Neural progenitor cell (in vitro differentiated cells): ENCODE results near the gene NCKAP5. TPM values are rescaled to one million over a fixed set of nuclear protein-coding genes. Genes with fewer than 3 reads are reported as not detected.

Experiments
- DNase-seq: peaks from one replicate; pipeline ENCODE4 v3.0.0-alpha.2; 2016; ENCODE audit warnings: low spot score
- H2AFZ ChIP-seq: fragments of 200-600 bp; sonication (generic); replicated peaks from 2 replicates; pipeline ENCODE4 v1.6.1; 2016; ENCODE audit warnings: antibody characterized with exemption
- H3F3A ChIP-seq: fragments of 200-600 bp; sonication (generic); 2 replicates; pipeline ENCODE4 v1.6.1; 2016; ENCODE audit warnings: antibody characterized with exemption, low read depth
- H3K27ac ChIP-seq: fragments of 200-600 bp; sonication (generic); 2 replicates; pipeline ENCODE4 v1.5.1; 2016; ENCODE audit warnings: mild to moderate bottlenecking
- H3K27me3 ChIP-seq: fragments of 200-600 bp; sonication (generic); 2 replicates; pipeline ENCODE4 v1.6.1; 2016; ENCODE audit warnings: mild to moderate bottlenecking, moderate library complexity
- H3K36me3 ChIP-seq: fragments of 200-600 bp; sonication (generic); 2 replicates; pipeline ENCODE4 v1.5.1; 2016
- H3K4me1 ChIP-seq: fragments of 200-600 bp; sonication (generic); 2 replicates; pipeline ENCODE4 v1.6.1; 2016; ENCODE audit warnings: mixed run types
- H3K4me2 ChIP-seq: fragments of 200-600 bp; sonication (generic); 2 replicates; pipeline ENCODE4 v1.6.1; 2016
- H3K4me3 ChIP-seq: fragments of 200-600 bp; sonication (generic); 2 replicates; pipeline ENCODE4 v1.5.1; 2016
- H3K79me2 ChIP-seq: fragments of 200-600 bp; sonication (generic); 2 replicates; pipeline ENCODE4 v1.6.1; 2016; ENCODE audit warnings: low read depth
- H3K9ac ChIP-seq: fragments of 200-600 bp; sonication (generic); 2 replicates; pipeline ENCODE4 v1.6.1; 2016
- H3K9me3 ChIP-seq: fragments of 200-600 bp; sonication (generic); 2 replicates; pipeline ENCODE4 v1.5.1; 2016; ENCODE audit warnings: low read depth
- H4K20me1 ChIP-seq: fragments of 200-600 bp; sonication (generic); 2 replicates; pipeline ENCODE4 v1.6.1; 2016; ENCODE audit warnings: low read depth
- H3K27ac Mint-ChIP-seq: 3 replicates; pipeline ENCODE4 v1.8.0; 2021; ENCODE audit warnings: mixed read lengths
- H3K27me3 Mint-ChIP-seq: 2 replicates; pipeline ENCODE4 v1.8.0; 2022; ENCODE audit warnings: low read depth, mild to moderate bottlenecking, inconsistent platforms, moderate library complexity, mixed read lengths; ENCODE audit not compliant: insufficient read depth
- H3K36me3 Mint-ChIP-seq: 3 replicates; pipeline ENCODE4 v1.8.0; 2021; ENCODE audit warnings: mixed read lengths
- H3K4me1 Mint-ChIP-seq: 3 replicates; pipeline ENCODE4 v1.8.0; 2021; ENCODE audit warnings: mixed read lengths
- H3K4me3 Mint-ChIP-seq: 3 replicates; pipeline ENCODE4 v1.8.0; 2021; ENCODE audit warnings: mild to moderate bottlenecking, moderate library complexity, mixed read lengths
- H3K9me3 Mint-ChIP-seq: 3 replicates; pipeline ENCODE4 v1.8.0; 2020; ENCODE audit warnings: mixed read lengths
- EZH2 ChIP-seq: fragments of 200-600 bp; sonication (generic); IDR thresholded peaks from 2 replicates; pipeline ENCODE4 v1.6.1; 2017; ENCODE audit warnings: antibody characterized with exemption, mild to moderate bottlenecking, moderate library complexity
- EZH2phosphoT487 ChIP-seq: fragments of 200-600 bp; sonication (generic); IDR thresholded peaks from 2 replicates; pipeline ENCODE4 v1.6.1; 2017; ENCODE audit warnings: antibody characterized with exemption
- total RNA-seq: library from RNA; depleted of rRNA; stranded (reverse); fragments of >200 nt; gene quantifications from 2 replicates; pipeline ENCODE4 v1.2.3, GENCODE V29; 2015; ENCODE audit warnings: low replicate concordance
- TF ChIP-seq, protein P1 (sequence below): fragments of 200-600 bp; sonication (generic); IDR thresholded peaks from 2 replicates; pipeline ENCODE4 v1.5.1; 2017; ENCODE audit warnings: antibody characterized with exemption, mild to moderate bottlenecking

Gene NCKAP5
- total RNA-seq, 1 donor from 2014 or later = 0.47 TPM

GRCh38 chr2:133158024-133158423 lies 410.2 kb downstream of the NCKAP5 start:
- no peaks in the 10 kb centered on the region for H3K9me3 ChIP-seq
- H3K27ac ChIP-seq = no peak overlapping the region
- no peaks in the 10 kb centered on the region for H4K20me1 ChIP-seq
- H3F3A ChIP-seq = no peaks in the 10 kb centered on the region
- no peaks in the 10 kb centered on the region for H3K79me2 ChIP-seq
- H3K4me3 Mint-ChIP-seq = no peak overlapping the region
- no peak overlapping the region for H2AFZ ChIP-seq
- H3K36me3 Mint-ChIP-seq = peaks cover 17% of the 10 kb centered on the region
- no peak overlapping the region for H3K4me3 ChIP-seq
- H3K9me3 Mint-ChIP-seq = peaks cover 17% of the 10 kb centered on the region
- no peak overlapping the region for H3K9ac ChIP-seq
- no peak for DNase-seq
- H3K27me3 ChIP-seq = no peaks in the 10 kb centered on the region
- H3K27ac Mint-ChIP-seq = no peak overlapping the region
- peaks cover 4% of the 10 kb centered on the region for H3K27me3 Mint-ChIP-seq
- no peak for TF ChIP-seq EZH2phosphoT487
- TF ChIP-seq, protein P1, sequence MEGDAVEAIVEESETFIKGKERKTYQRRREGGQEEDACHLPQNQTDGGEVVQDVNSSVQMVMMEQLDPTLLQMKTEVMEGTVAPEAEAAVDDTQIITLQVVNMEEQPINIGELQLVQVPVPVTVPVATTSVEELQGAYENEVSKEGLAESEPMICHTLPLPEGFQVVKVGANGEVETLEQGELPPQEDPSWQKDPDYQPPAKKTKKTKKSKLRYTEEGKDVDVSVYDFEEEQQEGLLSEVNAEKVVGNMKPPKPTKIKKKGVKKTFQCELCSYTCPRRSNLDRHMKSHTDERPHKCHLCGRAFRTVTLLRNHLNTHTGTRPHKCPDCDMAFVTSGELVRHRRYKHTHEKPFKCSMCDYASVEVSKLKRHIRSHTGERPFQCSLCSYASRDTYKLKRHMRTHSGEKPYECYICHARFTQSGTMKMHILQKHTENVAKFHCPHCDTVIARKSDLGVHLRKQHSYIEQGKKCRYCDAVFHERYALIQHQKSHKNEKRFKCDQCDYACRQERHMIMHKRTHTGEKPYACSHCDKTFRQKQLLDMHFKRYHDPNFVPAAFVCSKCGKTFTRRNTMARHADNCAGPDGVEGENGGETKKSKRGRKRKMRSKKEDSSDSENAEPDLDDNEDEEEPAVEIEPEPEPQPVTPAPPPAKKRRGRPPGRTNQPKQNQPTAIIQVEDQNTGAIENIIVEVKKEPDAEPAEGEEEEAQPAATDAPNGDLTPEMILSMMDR = no peak
- no peak for TF ChIP-seq EZH2
- H3K4me2 ChIP-seq = no peak overlapping the region
- H3K4me1 ChIP-seq = no peaks in the 10 kb centered on the region
- no peaks in the 10 kb centered on the region for H3K4me1 Mint-ChIP-seq
- no peaks in the 10 kb centered on the region for H3K36me3 ChIP-seq

- Mint-ChIP-seq H3K27ac (no peak overlapping the region), H3K36me3 (peaks cover 15% of the 10 kb centered on the region), H3K27me3 (peaks cover 4% of the 10 kb centered on the region), H3K9me3 (peaks cover 20% of the 10 kb centered on the region), H3K4me1 (no peaks in the 10 kb centered on the region), H3K4me3 (no peak overlapping the region)
- Histone ChIP-seq H3K9ac (no peak overlapping the region), H3K4me2 (no peak overlapping the region), H3K36me3 (no peaks in the 10 kb centered on the region), H2AFZ (no peak overlapping the region), H3K9me3 (no peaks in the 10 kb centered on the region), H3F3A (no peaks in the 10 kb centered on the region), H3K27ac (no peak overlapping the region), H3K79me2 (no peaks in the 10 kb centered on the region), H3K4me1 (no peaks in the 10 kb centered on the region), H4K20me1 (no peaks in the 10 kb centered on the region), H3K27me3 (no peaks in the 10 kb centered on the region), H3K4me3 (no peak overlapping the region)
- no peak for DNase-seq
- TF ChIP-seq, protein P1 = no peak
- TF ChIP-seq EZH2 (no peak), EZH2phosphoT487 (no peak)
Observed at GRCh38 chr2:133157141-133157540, 411.1 kb downstream of the NCKAP5 start.

GRCh38 chr2:133152801-133153200 lies 415.5 kb downstream of the NCKAP5 start:
- H3K4me2 ChIP-seq = no peak overlapping the region
- no peaks in the 10 kb centered on the region for H3K4me1 Mint-ChIP-seq
- H4K20me1 ChIP-seq = no peaks in the 10 kb centered on the region
- no peak overlapping the region for H2AFZ ChIP-seq
- no peaks in the 10 kb centered on the region for H3K79me2 ChIP-seq
- no peaks in the 10 kb centered on the region for H3K27me3 ChIP-seq
- H3K9me3 ChIP-seq = no peaks in the 10 kb centered on the region
- no peaks in the 10 kb centered on the region for H3K4me1 ChIP-seq
- H3K27me3 Mint-ChIP-seq = peaks cover 4% of the 10 kb centered on the region
- no peak overlapping the region for H3K9ac ChIP-seq
- H3K4me3 Mint-ChIP-seq = no peak overlapping the region
- no peak for DNase-seq
- H3K27ac Mint-ChIP-seq = no peak overlapping the region
- peaks cover 24% of the 10 kb centered on the region for H3K9me3 Mint-ChIP-seq
- no peak for TF ChIP-seq EZH2phosphoT487
- no peak for TF ChIP-seq EZH2
- TF ChIP-seq, protein P1 = no peak
- no peaks in the 10 kb centered on the region for H3K36me3 ChIP-seq
- peaks cover 17% of the 10 kb centered on the region for H3K36me3 Mint-ChIP-seq
- no peaks in the 10 kb centered on the region for H3F3A ChIP-seq
- H3K27ac ChIP-seq = no peak overlapping the region
- H3K4me3 ChIP-seq = no peak overlapping the region

GRCh38 chr2:133148187-133148586 lies 420.1 kb downstream of the NCKAP5 start:
- Histone ChIP-seq H3K79me2 (no peaks in the 10 kb centered on the region), H3K4me3 (no peak overlapping the region), H3K9ac (no peak overlapping the region), H2AFZ (no peak overlapping the region), H4K20me1 (no peaks in the 10 kb centered on the region), H3F3A (no peaks in the 10 kb centered on the region), H3K27ac (no peak overlapping the region), H3K9me3 (no peaks in the 10 kb centered on the region), H3K36me3 (no peaks in the 10 kb centered on the region), H3K27me3 (no peaks in the 10 kb centered on the region), H3K4me1 (no peaks in the 10 kb centered on the region), H3K4me2 (no peak overlapping the region)
- H3K27ac Mint-ChIP-seq = no peak overlapping the region
- H3K4me3 Mint-ChIP-seq = no peak overlapping the region
- no peaks in the 10 kb centered on the region for H3K27me3 Mint-ChIP-seq
- peaks cover 15% of the 10 kb centered on the region for H3K9me3 Mint-ChIP-seq
- H3K4me1 Mint-ChIP-seq = no peaks in the 10 kb centered on the region
- TF ChIP-seq, protein P1 = no peak
- no peak for DNase-seq
- peaks cover 7% of the 10 kb centered on the region for H3K36me3 Mint-ChIP-seq
